HCT116 (cell line): ENCODE results near the gene CAPN2. TPM values are rescaled to one million over a fixed set of nuclear protein-coding genes. Genes with fewer than 3 reads are reported as not detected.

Experiments used
- ATAC-seq: fragments of 200-7000 bp; cut with Tn5 transposase; 2 replicates; pipeline ENCODE4 v1.9.1; 2020; ENCODE audit warnings: mild to moderate bottlenecking, moderate library complexity
- BruUV-seq: library from RNA; stranded (reverse); fragments of 400-500 nt; replicated peaks from 2 replicates; lab custom pipeline; 2021; lab: Mats Ljungman, UMichigan
- CTCF ChIA-PET: fragments of 300-600 bp; sonication (Branson Sonifier 250); formaldehyde crosslinking; loops from one replicate; lab custom pipeline; 2021; ENCODE audit warnings: antibody characterized with exemption; lab: Charles Lee
- POLR2A ChIA-PET: fragments of 300-600, 350-600 bp; sonication (Branson Sonifier 250); formaldehyde crosslinking; loops from one replicate; lab custom pipeline; 2021; ENCODE audit warnings: antibody characterized with exemption; lab: Charles Lee
- RAD21 ChIA-PET, 2 experiments: fragments of 300-600 bp; sonication (Branson Sonifier 250); formaldehyde crosslinking; loops; one replicate each; lab custom pipeline; 2023; ENCODE audit warnings: low total read pairs in 2 of 2; ENCODE audit not compliant: uncharacterized antibody in 2 of 2, unreplicated experiment in 2 of 2, low non-redundant PET in 1 of 2; lab: Charles Lee
- DNase-seq: peaks from one replicate; pipeline ENCODE4 v3.0.0-alpha.2; 2010; ENCODE audit warnings: low read depth, low spot score
- H2AFZ ChIP-seq: fragments of 200-600 bp; shearing (Covaris generic), sonication (generic); 2 replicates; pipeline ENCODE4 v1.6.1; 2017; ENCODE audit warnings: low read depth, mixed run types, mixed read lengths, antibody characterized with exemption, low read length; ENCODE audit not compliant: poor library complexity, severe bottlenecking
- H3K27ac ChIP-seq: 2 replicates; pipeline ENCODE4 v1.5.1; 2012; ENCODE audit warnings: low read depth, low read length
- H3K27me3 ChIP-seq: fragments of 200-600 bp; sonication (generic); 2 replicates; pipeline ENCODE4 v1.6.1; 2016; ENCODE audit warnings: mixed run types, low read length, mixed read lengths; ENCODE audit not compliant: insufficient read depth
- H3K36me3 ChIP-seq, 2 experiments: fragments of 200-500 bp in 1 of 2; fragments of 200-600 bp in 1 of 2; sonication (Bioruptor generic) in 1 of 2; sonication (generic) in 1 of 2; 2 replicates each; pipeline versions ENCODE4 v1.5.1 to v1.6.1; 2014 to 2016; ENCODE audit warnings: low read length in 2 of 2, inconsistent platforms in 1 of 2, mixed read lengths in 1 of 2, mixed run types in 1 of 2; ENCODE audit not compliant: insufficient read depth in 2 of 2, control insufficient read depth in 1 of 2
- H3K4me1 ChIP-seq, 2 experiments: fragments of 200-600 bp in 1 of 2; sonication (generic) in 1 of 2; 2 replicates each; pipeline versions ENCODE4 v1.5.1 to v1.6.1; 2012 to 2017; ENCODE audit warnings: low read length in 2 of 2, inconsistent platforms in 1 of 2, mild to moderate bottlenecking in 1 of 2, mixed read lengths in 1 of 2, mixed run types in 1 of 2, moderate library complexity in 1 of 2; ENCODE audit not compliant: insufficient read depth in 2 of 2, control insufficient read depth in 1 of 2
- H3K4me2 ChIP-seq: fragments of 200-600 bp; sonication (generic); 2 replicates; pipeline ENCODE4 v1.6.1; 2017; ENCODE audit warnings: mixed run types, low read length, mixed read lengths
- H3K4me3 ChIP-seq, 2 experiments: fragments of 200-600 bp in 1 of 2; sonication (generic) in 1 of 2; replicated peaks in 1 of 2; 2 replicates each; pipeline ENCODE4 v1.5.1; 2011 to 2016; ENCODE audit warnings: low read length in 2 of 2, control low read depth in 1 of 2, low read depth in 1 of 2, mild to moderate bottlenecking in 1 of 2, mixed read lengths in 1 of 2, mixed run types in 1 of 2
- H3K79me2 ChIP-seq: fragments of 200-600 bp; sonication (generic); 2 replicates; pipeline ENCODE4 v1.6.1; 2017; ENCODE audit warnings: mild to moderate bottlenecking, mixed run types, low read length, moderate library complexity, mixed read lengths; ENCODE audit not compliant: insufficient read depth
- H3K9ac ChIP-seq: fragments of 200-600 bp; sonication (generic); 2 replicates; pipeline ENCODE4 v1.6.1; 2016; ENCODE audit warnings: low read length, mixed read lengths
- H3K9me2 ChIP-seq: fragments of 200-600 bp; sonication (generic), shearing (Covaris generic); 2 replicates; pipeline ENCODE4 v1.6.1; 2017; ENCODE audit warnings: mixed run types, mild to moderate bottlenecking, moderate library complexity; ENCODE audit not compliant: insufficient read depth
- H3K9me3 ChIP-seq, 2 experiments: fragments of 200-500 bp in 1 of 2; fragments of 200-600 bp in 1 of 2; sonication (Bioruptor generic) in 1 of 2; sonication (generic) in 1 of 2; 2 replicates each; pipeline ENCODE4 v1.6.1; 2014 to 2017; ENCODE audit warnings: low read length in 2 of 2, mixed read lengths in 2 of 2, inconsistent platforms in 1 of 2, low read depth in 1 of 2, mild to moderate bottlenecking in 1 of 2, mixed run types in 1 of 2, moderate library complexity in 1 of 2; ENCODE audit not compliant: control insufficient read depth in 1 of 2, insufficient read depth in 1 of 2
- H4K20me1 ChIP-seq: fragments of 200-600 bp; sonication (generic), shearing (Covaris generic); 2 replicates; pipeline ENCODE4 v1.6.1; 2017; ENCODE audit warnings: mixed run types, mild to moderate bottlenecking, moderate library complexity; ENCODE audit not compliant: insufficient read depth
- CEBPB ChIP-seq: IDR thresholded peaks from 2 replicates; pipeline ENCODE4 v1.6.1; 2012; ENCODE audit warnings: low read depth
- CTCF ChIP-seq, 3 experiments: fragments of 200-600 bp in 1 of 3; sonication (generic) in 1 of 3; IDR thresholded peaks in 2 of 3; conservative IDR thresholded peaks in 1 of 3; 2 replicates each; pipeline ENCODE4 v1.5.1; 2012 to 2017; ENCODE audit warnings: low read depth in 2 of 3, low read length in 2 of 3, antibody characterized with exemption in 1 of 3, borderline replicate concordance in 1 of 3, control low read depth in 1 of 3, mild to moderate bottlenecking in 1 of 3, mixed read lengths in 1 of 3, mixed run types in 1 of 3, moderate library complexity in 1 of 3; ENCODE audit not compliant: insufficient read depth in 1 of 3
- EGR1 ChIP-seq: IDR thresholded peaks from 2 replicates; pipeline ENCODE4 v1.6.1; 2012; ENCODE audit warnings: low read depth
- EZH2 ChIP-seq: fragments of 200-600 bp; sonication (generic); IDR thresholded peaks from 2 replicates; pipeline ENCODE4 v1.6.1; 2017; ENCODE audit warnings: antibody characterized with exemption, mixed run types
- FOSL1 ChIP-seq: IDR thresholded peaks from 2 replicates; pipeline ENCODE4 v1.6.1; 2012; ENCODE audit warnings: low read depth
- JUND ChIP-seq: IDR thresholded peaks from 2 replicates; pipeline ENCODE4 v1.6.1; 2012
- MAX ChIP-seq: IDR thresholded peaks from 2 replicates; pipeline ENCODE4 v1.6.1; 2012
- POLR2A ChIP-seq: IDR thresholded peaks from 2 replicates; pipeline ENCODE4 v1.7.0; 2011; ENCODE audit warnings: borderline replicate concordance; ENCODE audit not compliant: insufficient read depth, insufficient read length; ENCODE audit errors: extremely low read depth
- POLR2AphosphoS5 ChIP-seq: IDR thresholded peaks from 2 replicates; pipeline ENCODE4 v1.6.1; 2011; ENCODE audit warnings: mild to moderate bottlenecking, low read depth, low read length, moderate library complexity
- RAD21 ChIP-seq: IDR thresholded peaks from 2 replicates; pipeline ENCODE4 v1.6.1; 2012; ENCODE audit warnings: low read depth, mild to moderate bottlenecking
- SIN3A ChIP-seq: IDR thresholded peaks from 2 replicates; pipeline ENCODE4 v1.6.1; 2012; ENCODE audit warnings: low read depth
- TCF7L2 ChIP-seq: IDR thresholded peaks from 2 replicates; pipeline ENCODE4 v1.7.0; 2011; ENCODE audit warnings: borderline replicate concordance, inconsistent platforms; ENCODE audit not compliant: insufficient read depth, insufficient read length; ENCODE audit errors: extremely low read depth
- YY1 ChIP-seq: IDR thresholded peaks from 2 replicates; pipeline ENCODE4 v1.6.1; 2011; ENCODE audit warnings: low read length, low read depth, moderate library complexity, mild to moderate bottlenecking; ENCODE audit not compliant: insufficient replicate concordance; ENCODE audit errors: extremely low read depth
- ZBTB33 ChIP-seq: IDR thresholded peaks from 2 replicates; pipeline ENCODE4 v1.6.1; 2011; ENCODE audit warnings: mild to moderate bottlenecking, low read length, moderate library complexity; ENCODE audit not compliant: insufficient replicate concordance; ENCODE audit errors: extremely low read depth
- ZNF274 ChIP-seq: fragments of 200-500 bp; sonication (Bioruptor generic); IDR thresholded peaks from 2 replicates; pipeline ENCODE4 v1.6.1; 2014; ENCODE audit warnings: mild to moderate bottlenecking, low read depth, low read length, inconsistent platforms
- intact Hi-C: fragments of 100-400 bp; cut with micrococcal nuclease; formaldehyde crosslinking; loops from 2 replicates; pipeline ENCODE4 v1.10.0; 2022
- total RNA-seq: library from RNA; stranded (reverse); gene quantifications from one replicate; pipeline ENCODE4 v1.2.1, GENCODE V29; 2021; ENCODE audit not compliant: unreplicated experiment

The CAPN2 gene
- total RNA-seq, 1 experiment from 2014 or later, result 173 TPM

GRCh38 chr1:223788746-223789415, 76.5 kb downstream of the CAPN2 start:
- no peak overlapping the region for H3K4me3 ChIP-seq
- no peaks in the 10 kb centered on the region for H3K9me2 ChIP-seq
- no peak overlapping the region for H3K4me2 ChIP-seq
- TF ChIP-seq YY1 (no peak), RAD21 (no peak), TCF7L2 (no peak), POLR2AphosphoS5 (no peak), EZH2 (no peak), EGR1 (no peak), FOSL1 (no peak), MAX (no peak), SIN3A (no peak), ZBTB33 (no peak), JUND (no peak), POLR2A (no peak), CTCF (IDR thresholded peaks at IDR 0.05 in 2 of 3, conservative IDR thresholded peaks at IDR 0.05 in 1 of 3; ENCODE audit: borderline replicate concordance in 1 of 3, insufficient read depth in 1 of 3, low read depth in 2 of 3, low read length in 2 of 3) (no peak), ZNF274 (no peak), CEBPB (no peak)
- BruUV-seq, result no TSS peak
- ATAC-seq, result no peak
- CTCF ChIA-PET, result no interaction called here
- H3K79me2 ChIP-seq, result no peaks in the 10 kb centered on the region; the same call in 1 of the 2 replicates
- intact Hi-C loops, result no loop called here
- no peaks in the 10 kb centered on the region for H3K9me3 ChIP-seq
- H3K27ac ChIP-seq, result no peak overlapping the region
- POLR2A ChIA-PET, result no interaction called here
- no peaks in the 10 kb centered on the region for H3K4me1 ChIP-seq
- RAD21 ChIA-PET, result no interaction called here
- H3K36me3 ChIP-seq, result peaks cover 0 to 7% of the 10 kb centered on the region in 2 experiments; a peak in 2 of 4 replicates
- H2AFZ ChIP-seq, result no peak overlapping the region
- no peaks in the 10 kb centered on the region for H3K27me3 ChIP-seq
- no peak overlapping the region for H3K9ac ChIP-seq
- no peaks in the 10 kb centered on the region for H4K20me1 ChIP-seq
- DNase-seq, result no peak
